ENCODE measurements around the gene BTBD10.
"Not testable (repeated sequence)": the region's sequence is repeated elsewhere in the genome, so short reads cannot be mapped to it uniquely, and the experiment has no call there.

Gene BTBD10

DNA sequence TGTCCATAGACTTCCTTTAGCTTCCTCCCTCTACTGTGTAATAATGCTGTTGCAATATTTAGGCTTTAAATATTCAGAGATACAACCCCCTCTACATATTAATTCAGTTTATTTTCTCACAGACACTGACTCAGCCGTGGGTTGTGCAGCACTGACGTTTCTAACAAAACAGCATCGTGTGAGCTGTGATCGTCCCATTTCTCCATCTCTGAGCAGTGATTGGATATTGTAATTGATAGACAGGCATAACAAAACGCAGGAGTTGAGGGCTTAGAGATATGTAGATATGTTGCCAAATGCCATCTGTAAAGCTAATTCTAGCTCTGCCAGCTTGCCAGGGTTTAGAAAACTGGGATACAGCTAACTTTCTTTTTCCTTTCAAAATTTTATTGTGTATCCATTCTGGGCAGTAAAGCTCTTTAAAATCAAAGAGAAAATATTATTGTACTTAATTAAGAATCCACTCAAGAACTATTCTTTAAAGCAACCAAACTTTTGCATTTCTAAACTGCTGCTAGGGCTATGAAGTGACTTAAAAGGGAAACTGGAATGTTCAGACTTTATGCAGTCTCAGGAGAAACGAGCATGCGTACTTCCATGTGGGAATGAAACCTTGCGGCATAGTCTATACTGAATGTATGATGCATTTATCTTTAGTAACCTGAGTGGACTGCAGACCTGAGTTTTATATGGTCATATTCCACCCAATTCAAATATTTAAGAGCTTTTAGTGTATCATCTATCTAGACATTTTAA, 22.7 kb downstream of the BTBD10 start:
- DNase-seq (no peak), ATAC-seq (peak; percentile 43)

DNA sequence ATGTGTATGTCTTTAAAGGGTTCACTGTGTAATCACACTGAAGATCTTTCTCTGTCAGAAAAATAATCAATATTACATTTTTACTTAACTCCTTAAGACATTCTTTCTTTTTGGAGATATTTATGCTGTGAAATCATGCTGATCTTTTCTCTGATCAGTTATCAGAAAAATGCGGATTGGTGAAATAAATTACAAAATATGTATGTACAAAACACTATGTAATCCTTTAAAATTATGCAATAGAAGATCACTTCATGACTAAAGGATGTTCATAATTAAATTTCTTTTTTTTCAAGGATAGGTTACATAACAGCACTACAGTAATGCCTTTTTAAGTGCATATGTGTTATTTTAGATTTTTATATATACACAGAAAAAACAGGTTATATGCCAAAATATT, 24.7 kb downstream of the BTBD10 start:
- ATAC-seq (no peak), DNase-seq (no peak)

DNA sequence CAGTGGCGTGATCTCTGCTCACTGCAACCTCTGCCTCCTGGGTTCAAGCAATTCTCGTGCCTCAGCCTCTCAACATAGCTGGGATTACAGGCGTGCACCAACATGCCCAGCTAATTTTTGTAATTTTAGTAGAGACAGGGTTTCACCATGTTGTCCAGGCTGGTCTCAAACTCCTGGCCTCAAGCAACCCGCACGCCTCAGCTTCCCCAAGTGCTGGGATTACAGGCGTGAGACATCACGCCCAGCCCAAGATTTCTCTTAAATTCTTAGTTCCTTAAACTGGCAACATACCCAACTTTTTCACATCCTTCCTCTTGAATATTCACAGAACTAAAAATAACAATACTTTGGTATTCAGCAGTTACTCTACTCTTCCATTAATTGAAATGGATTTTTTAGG, 26.2 kb downstream of the BTBD10 start:
- ATAC-seq, DNase-seq: not testable (repeated sequence)

DNA sequence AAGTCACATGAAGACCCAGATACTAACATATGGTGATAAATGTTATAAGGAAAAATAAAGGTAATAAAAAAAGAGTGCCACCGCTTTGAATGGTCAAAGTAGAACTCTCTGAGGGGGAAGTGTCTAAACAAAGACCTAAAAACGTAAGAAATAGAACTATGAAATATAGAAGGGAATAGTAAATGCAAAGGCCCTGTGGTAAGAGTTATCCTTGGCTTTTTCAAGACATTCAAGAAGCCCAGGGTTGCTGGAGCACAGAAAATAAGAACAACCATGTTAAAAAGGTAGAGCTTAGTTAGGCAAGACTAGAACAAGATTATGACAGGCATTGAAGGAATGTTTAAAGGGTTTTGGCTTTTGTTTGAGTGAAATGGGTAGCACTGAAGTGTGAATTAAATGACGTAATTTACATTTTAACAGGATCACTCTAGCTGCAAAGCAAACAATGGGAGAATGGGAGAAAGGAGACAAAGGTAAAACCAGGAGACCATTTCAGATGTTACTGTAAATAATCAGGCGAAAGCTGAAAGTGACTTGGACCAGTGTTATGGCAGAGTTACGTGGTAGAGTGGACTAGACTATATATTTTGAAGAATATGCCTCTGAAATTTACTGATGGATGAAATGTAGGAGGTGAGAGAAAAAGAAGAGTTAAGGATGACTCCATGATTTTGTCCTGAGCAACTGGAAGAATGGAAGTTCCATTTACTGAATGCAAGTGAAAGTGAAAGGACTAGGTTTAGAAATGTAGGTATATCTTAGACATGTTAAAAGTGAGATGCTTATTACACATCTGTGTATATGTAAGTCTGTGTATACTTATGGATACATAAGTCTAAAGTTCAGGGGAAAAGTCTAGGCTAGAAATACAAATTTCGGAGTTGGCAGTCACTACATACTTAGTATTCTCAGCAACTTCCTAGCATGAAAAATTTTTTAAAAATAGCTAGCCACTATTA, 28.5 kb downstream of the BTBD10 start:
- ATAC-seq, result no peak
- DNase-seq, result no peak

DNA sequence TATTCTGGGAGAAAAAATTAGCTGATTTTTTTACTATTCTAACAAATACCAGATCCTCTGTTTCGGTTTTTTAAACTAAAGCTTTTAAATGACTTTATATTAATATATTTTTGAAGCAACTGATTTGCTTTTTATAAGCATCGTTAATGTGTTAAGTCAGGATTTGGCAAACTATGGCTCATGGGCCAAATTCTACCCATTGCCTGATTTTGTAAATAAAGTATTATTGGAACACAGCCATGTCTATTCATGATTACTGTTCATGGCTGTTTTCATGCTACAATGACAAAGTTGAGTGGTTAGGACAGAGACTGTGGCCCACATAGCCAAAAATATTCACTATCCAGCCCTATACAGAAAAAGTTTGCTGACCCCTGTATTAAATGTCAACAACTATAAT, 29.6 kb downstream of the BTBD10 start:
- ATAC-seq, result no peak
- no peak for DNase-seq

DNA sequence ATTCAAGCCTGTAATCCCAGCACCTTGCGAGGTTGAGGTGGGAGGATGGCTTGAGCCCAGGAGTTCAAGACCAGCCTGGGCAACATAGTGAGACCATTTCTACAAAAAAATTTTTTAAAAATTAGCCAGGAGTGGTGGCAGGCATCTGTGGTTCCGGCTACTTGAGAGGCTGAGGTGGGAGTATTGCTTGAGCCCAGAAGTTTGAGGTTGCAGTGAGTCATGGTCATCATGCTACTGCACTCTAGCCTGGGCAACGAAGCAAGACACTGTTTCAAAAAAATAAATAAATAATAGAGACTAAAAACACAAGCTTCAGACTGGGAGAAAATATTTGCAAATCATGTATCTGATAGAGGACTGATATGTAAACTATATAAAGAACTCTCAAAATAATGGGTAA, 33.2 kb downstream of the BTBD10 start:
- ATAC-seq, result no peak
- DNase-seq, result no peak

DNA sequence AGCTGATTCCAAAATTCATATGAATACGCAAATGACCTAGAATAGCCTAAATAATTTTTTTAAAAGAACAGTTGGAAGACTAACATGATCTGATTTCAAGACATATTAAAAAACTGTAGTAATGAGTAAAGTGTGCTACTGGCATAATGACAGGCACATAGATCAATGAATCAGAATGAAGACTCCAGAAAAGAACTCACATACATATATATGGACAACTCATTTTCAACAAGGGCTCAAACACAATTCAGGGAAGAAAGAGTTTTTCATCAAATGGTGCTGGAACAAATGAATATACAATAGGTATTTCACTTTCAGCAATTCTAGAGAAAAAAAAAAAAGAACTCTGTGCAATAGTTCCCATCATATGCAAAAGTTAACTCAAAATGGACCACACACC, 33.7 kb downstream of the BTBD10 start:
- no peak for DNase-seq
- ATAC-seq, result no peak

DNA sequence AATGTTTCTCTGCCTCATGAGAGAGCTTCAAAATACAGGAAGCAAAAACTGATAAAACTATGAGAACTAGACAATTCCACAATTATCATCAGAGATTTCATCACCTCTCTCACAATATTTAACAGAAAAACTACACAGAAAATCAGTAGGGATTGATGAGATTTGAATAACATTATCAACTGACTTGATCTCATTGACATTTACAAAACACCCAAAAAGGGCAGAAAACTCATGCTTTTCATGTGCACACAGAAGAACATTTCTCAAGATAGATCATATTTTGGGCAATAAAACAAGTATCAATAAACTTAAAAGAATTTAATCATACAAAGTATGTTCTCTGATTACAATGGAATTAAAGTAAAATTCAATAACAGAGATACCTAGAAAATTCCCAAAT, 35.6 kb downstream of the BTBD10 start:
- DNase-seq (no peak), ATAC-seq (no peak)

DNA sequence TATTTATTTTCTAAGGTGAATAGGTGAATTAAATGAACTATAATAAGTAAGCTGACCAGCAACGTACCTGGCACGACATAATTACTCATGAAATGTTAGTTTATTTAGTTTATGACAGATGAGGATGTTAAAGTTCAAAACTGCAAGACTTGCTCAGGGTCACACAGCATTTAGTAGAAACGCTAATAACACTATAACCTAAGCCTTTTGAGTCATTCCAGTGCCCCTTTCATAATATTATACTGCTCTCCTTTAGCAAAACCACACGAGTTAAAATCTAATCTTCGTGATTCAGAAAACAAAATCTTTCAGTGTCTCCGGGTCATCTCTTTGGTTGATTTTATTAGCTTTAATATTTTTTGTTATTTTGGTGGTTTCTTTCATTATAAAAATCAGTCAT, 39.6 kb downstream of the BTBD10 start:
- DNase-seq, result no peak
- ATAC-seq, result no peak

DNA sequence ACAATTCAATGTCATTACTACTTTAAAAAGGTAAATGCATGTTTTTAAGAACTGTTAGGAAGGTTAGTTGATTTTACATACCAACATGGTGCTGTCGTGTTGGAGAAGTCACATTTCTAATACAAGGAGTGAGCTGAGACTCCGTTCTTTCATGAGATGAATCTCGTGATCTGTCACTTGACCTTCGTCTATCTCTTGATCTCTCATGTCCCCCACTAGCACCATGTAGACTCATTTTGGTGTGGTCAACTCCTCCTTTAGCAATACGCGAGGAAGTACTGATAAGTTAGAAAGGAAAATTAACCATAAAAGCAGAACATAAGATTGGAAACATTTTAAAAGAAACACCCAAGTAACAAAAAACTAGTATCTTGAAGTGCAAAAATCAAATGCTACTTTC, 41.5 kb downstream of the BTBD10 start:
- DNase-seq (no peak), ATAC-seq (no peak)

DNA sequence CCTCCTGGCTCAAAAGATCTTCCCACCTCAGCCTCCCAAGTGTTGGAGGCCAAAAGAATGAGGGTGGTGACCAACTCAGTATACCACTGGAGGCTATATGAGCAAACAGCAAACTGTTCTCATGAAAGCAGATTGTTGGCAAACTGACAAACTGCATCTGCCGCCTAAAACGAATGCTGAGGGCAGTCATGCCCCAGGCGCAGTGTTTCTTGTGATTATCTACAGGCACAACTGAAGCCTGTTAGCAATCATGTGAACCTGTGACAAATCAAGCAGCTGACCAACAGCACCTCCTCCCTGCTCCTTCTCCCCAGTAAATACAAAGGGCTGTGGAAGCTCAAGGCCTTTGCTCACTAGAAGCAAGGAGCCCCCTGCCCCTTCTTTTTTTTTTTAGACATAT, 47.8 kb downstream of the BTBD10 start:
- DNase-seq (no peak), ATAC-seq (no peak)

DNA sequence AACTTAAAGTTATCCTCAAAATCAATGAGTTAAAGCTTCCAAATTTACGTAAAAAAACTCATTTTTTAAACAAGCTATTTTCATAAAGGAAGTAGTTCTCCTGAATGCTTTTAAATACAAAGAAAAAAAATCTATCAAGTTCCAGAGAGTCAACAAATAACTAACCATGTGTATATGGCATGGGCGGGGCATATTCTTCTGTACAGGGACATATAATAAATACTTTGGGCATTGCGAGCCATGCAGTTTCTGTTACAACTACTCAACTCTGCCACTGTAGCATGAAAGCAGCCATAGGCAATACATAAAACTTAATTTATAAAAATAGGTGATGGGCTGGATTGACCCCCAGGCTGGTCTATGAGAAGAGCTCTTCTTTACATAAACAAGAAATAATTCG, 57.8 kb downstream of the BTBD10 start:
- DNase-seq, result no peak
- no peak for ATAC-seq

DNA sequence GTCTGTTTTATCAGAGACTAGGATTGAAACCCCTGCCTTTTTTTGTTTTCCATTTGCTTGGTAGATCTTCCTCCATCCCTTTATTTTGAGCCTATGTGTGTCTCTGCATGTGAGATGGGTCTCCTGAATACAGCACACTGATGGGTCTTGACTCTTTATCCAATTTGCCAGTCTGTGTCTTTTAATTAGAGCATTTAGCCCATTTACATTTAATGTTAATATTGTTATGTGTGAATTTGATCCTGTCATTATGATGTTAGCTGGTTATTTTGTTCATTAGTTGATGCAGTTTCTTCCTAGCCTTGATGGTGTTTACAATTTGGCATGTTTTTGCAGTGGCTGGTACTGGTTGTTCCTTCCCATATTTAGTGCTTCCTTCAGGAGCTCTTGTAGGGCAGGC, 64.7 kb downstream of the BTBD10 start:
- not testable (repeated sequence) for ATAC-seq, DNase-seq

DNA sequence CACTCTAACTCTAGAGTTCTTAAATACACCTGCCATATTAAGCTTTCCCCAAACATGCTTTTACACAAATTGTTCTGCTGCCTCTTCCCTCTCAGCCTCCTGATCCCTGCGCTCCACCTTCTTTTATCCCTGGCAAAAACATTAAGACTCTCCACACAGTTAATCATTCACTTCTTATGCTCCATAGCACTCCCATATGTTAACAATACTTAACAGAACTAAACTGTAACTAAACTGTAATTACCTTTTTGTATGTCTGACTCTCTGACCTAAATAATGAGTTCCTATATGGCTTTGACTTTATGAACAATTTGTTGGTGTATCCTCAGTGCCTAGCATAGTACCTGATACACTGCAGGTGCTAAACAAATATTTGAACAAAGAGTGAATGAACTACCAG, 71.8 kb downstream of the BTBD10 start:
- no peak for ATAC-seq

DNA sequence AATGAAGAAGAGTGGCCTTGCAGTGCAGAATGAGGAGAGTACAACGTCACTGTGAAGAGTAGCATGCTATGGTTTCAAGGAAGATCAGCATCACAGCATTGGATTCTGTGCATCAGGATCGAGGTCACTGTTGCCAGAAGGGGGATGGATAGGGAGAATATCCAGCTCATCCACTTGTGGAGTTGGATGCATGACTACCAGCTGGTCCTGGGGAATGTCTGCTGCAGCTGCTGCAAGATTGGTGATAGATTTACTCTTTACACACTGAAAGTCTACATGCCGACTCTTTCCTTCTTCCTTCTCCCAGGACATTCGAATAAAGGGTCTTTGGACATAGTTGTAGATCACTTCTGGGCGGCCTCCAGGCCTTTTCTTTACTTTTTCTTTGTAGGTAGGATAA, 74.3 kb downstream of the BTBD10 start:
- no peak for DNase-seq

More for the DNA sequence above, 71.8 kb downstream of the BTBD10 start:
- no peak for DNase-seq

DNA sequence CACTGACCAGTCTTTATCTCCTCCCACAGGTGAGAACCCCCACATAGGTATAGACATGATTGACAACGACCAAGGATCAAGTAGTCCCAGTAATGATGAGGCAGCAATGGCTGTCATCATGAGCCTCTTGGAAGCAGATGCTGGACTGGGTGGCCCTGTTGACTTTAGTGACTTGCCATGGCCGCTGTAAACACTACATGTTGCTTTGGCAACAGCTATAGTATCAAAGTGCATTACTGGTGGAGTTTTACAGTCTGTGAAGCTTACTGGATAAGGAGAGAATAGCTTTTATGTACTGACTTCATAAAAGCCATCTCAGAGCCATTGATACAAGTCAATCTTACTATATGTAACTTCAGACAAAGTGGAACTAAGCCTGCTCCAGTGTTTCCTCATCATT, 76.5 kb downstream of the BTBD10 start:
- ATAC-seq, result no peak
- DNase-seq, result no peak

More for the DNA sequence above, 74.3 kb downstream of the BTBD10 start:
- ATAC-seq, result no peak

DNA sequence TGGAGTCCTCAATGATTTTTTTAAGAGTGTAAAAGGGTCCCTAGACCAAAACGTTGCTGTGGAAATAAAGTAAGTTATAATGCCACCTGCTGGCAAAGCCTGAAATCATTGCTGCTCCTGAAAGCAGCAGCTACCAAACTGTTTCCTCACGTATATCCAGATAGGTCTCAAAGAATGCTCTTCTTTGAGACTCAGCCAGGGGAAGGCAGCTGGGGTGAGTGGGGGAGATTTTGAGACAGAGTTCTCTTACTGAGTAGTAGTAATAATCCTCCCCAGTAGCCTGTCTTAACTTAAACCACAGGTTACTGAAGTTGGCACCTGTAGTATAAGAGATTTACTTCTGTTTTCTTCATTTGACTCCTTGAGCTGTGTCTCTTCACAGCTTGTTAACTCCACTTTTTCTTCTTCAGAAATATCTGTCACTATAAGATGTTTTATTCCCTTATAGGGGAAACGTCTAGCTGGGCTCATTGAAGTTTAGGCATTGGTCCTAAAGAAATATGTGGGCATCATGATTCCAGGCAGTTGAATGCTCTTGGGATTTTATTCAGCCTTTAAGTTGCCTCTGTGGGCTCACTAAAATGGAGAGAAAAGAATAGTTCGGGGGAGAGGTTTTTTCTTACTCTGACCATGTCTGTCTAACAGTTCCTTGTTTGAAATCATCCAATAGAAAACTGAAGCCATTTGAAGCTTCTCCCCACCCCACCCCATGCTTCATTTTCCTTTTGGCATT, 77.9 kb downstream of the BTBD10 start:
- no peak for ATAC-seq
- peak; percentile 26 for DNase-seq

DNA sequence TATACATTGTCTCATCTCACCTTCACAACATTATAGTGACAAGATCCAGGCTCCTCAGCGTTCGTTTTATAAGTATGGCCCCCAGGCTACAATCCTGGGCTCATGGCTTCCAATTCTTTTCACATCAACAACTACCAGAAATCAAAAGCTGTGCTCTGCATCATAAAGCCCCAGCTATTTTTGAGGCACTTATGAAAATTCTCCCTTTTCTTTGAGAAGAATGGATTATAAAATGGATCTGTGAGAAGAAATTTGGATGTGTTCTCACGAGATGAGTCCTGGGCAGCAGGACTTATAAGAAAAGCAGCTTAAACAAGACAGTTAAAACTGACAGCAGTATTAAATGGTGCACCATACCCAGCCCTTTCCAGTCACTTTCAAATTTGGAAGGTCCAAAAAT, 80.3 kb downstream of the BTBD10 start:
- ATAC-seq (no peak), DNase-seq (no peak)

DNA sequence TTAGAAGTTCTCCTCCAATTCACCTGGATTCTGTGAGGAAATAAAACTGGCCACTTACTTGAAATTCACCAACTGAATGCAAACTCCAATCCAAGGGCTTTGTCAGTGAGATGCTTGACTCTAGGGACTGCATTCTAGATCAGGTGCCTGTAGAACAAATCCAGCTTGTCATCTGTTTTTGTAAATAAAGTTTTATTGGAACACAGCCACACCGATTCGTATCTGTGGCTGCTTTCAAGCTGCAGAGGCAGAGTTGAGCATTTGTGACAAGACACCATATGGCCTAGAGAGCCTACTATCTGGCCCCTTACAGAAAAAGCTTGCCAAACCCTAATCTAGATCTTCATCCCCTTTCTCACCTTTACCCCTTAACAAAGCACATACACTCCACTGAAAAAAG, 82.3 kb downstream of the BTBD10 start:
- no peak for ATAC-seq
- no peak for DNase-seq

DNA sequence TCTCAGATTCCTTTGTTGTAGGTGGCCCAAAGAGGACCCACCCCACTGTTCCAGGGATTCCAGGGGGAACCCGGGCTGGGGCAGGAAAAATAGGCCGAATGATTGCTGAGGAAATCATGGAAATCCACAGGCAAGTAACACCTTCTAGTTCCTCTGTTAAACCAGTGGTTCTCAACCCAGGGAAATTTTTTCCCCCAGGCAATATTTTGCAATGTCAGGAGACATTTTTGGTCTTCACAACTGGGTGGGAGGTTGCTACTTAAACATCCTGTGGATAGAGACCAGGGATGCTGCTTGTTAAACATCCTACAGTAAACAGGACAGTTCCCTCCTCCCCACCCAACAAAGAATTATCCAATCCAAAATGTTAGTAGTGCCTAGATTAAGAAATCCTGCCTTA, 84.7 kb downstream of the BTBD10 start:
- no peak for ATAC-seq
- no peak for DNase-seq

DNA sequence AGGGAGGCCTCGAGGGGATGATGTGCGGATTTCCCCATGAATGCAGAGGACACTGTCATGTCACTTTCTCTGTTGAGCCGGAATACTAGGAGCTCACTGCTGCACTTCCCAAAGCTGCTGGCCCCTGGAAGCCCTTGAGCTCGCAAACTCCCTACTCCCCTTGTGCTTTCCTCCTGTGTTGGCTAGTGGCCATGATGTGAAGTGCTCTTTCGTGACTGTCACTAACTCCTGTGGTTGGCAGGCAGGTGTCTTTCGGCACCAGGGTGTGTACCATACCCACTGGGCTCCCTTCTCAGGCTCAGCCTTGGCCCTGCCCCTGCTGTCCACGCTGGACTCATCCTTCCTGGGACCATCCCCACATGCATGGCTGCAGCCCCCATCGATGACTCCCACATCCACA, 86.2 kb downstream of the BTBD10 start:
- ATAC-seq (no peak), DNase-seq (no peak)

DNA sequence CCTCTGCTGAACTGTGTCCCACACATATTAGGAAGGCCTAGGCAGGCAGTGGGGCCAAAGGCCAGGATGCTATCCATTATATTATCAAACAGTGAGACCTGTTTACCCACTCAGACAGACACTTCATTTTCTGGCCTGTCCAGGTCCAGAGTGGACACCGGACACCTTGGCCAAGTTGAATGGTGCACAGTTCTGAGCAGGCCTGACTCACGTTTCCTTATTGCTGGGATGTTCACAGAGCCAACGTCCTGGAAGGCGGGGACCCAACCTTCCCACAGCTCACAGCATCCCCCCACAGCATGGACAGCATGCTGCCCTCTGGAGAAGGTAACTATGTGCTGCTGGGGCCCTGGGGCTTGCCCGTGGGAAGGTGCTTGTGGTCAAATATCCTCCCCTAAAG, 86.6 kb downstream of the BTBD10 start:
- ATAC-seq (no peak), DNase-seq (no peak)

DNA sequence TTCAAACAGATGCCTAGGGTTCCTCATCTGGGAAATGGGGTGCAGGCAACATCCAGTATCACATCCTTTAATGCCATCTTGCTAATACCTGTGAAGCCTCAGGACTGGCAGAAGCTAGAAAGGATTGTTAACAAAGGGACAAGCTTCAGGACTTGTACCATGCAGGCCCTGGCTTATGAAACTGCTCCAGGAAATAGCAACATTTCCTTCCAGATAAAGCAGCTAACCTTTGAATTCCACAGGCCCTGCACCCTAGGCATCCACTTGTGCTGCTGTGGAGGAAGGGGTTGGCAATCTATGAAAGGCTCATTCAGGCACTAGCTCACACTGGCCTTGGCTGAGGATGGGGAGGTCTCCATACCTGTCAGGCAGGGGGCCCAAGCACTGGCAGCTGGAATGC, 87.2 kb downstream of the BTBD10 start:
- ATAC-seq, result no peak
- DNase-seq, result no peak

All from stimulated activated naive CD8-positive, alpha-beta T cell treated with anti-CD3 and anti-CD28 coated beads, Interleukin-15, Interleukin-2, amounts not matched to agents 100 U/mL and 50 U/mL, for 24 hours (primary cell).